H9 (cell line): ENCODE data around the gene CDYL. TPM values are rescaled to one million over a fixed set of nuclear protein-coding genes. Genes with fewer than 3 reads are reported as not detected.

Experiments used
- DNase-seq: peaks from one replicate; pipeline ENCODE4 v3.0.0-alpha.2; 2017
- H2AFZ ChIP-seq: one replicate; pipeline ENCODE4 v1.6.1; 2013; ENCODE audit warnings: mild to moderate bottlenecking, low read length, control low read depth, moderate library complexity
- H2AK5ac ChIP-seq: 2 replicates; pipeline ENCODE4 v1.6.1; 2013; ENCODE audit warnings: low read length, control low read depth, mixed read lengths; ENCODE audit not compliant: insufficient read length
- H2BK120ac ChIP-seq: one replicate; pipeline ENCODE4 v1.6.1; 2013; ENCODE audit warnings: low read depth, mild to moderate bottlenecking, low read length, control low read depth, inconsistent platforms; ENCODE audit not compliant: poor library complexity, severe bottlenecking
- H2BK12ac ChIP-seq: 2 replicates; pipeline ENCODE4 v1.6.1; 2013; ENCODE audit warnings: low read length, control low read depth, mixed read lengths, low read depth; ENCODE audit not compliant: insufficient read length
- H2BK15ac ChIP-seq: 2 replicates; pipeline ENCODE4 v1.6.1; 2013; ENCODE audit warnings: low read depth, low read length, control low read depth
- H2BK20ac ChIP-seq: one replicate; pipeline ENCODE4 v1.6.1; 2013; ENCODE audit warnings: low read depth, mild to moderate bottlenecking, low read length, control low read depth, inconsistent platforms; ENCODE audit not compliant: poor library complexity, severe bottlenecking
- H2BK5ac ChIP-seq: 2 replicates; pipeline ENCODE4 v1.6.1; 2013; ENCODE audit warnings: low read length, control low read depth, mixed read lengths; ENCODE audit not compliant: insufficient read length
- H3K14ac ChIP-seq: 2 replicates; pipeline ENCODE4 v1.6.1; 2013; ENCODE audit warnings: low read length, control low read depth; ENCODE audit not compliant: insufficient read depth
- H3K18ac ChIP-seq: 2 replicates; pipeline ENCODE4 v1.6.1; 2013; ENCODE audit warnings: low read depth, mild to moderate bottlenecking, mixed read lengths, low read length, control low read depth; ENCODE audit not compliant: insufficient read length
- H3K23ac ChIP-seq: 2 replicates; pipeline ENCODE4 v1.6.1; 2013; ENCODE audit warnings: low read length, control low read depth, mixed read lengths, low read depth; ENCODE audit not compliant: insufficient read length
- H3K23me2 ChIP-seq: 2 replicates; pipeline ENCODE4 v1.6.1; 2013; ENCODE audit warnings: low read depth, mild to moderate bottlenecking, mixed read lengths, low read length, control low read depth; ENCODE audit not compliant: insufficient read length, poor library complexity, severe bottlenecking
- H3K27ac ChIP-seq: 2 replicates; pipeline ENCODE4 v1.5.1; 2013; ENCODE audit warnings: low read length, control low read depth, mixed read lengths, low read depth; ENCODE audit not compliant: insufficient read length
- H3K27me3 ChIP-seq: 2 replicates; pipeline ENCODE4 v1.6.1; 2013; ENCODE audit warnings: low read length, control low read depth, inconsistent platforms; ENCODE audit not compliant: insufficient read depth
- H3K4ac ChIP-seq: 2 replicates; pipeline ENCODE4 v1.6.1; 2013; ENCODE audit warnings: low read depth, mild to moderate bottlenecking, control low read depth, inconsistent platforms, low read length, moderate library complexity
- H3K4me1 ChIP-seq: 2 replicates; pipeline ENCODE4 v1.6.1; 2013; ENCODE audit warnings: low read length, control low read depth, inconsistent platforms; ENCODE audit not compliant: insufficient read depth
- H3K4me2 ChIP-seq: 2 replicates; pipeline ENCODE4 v1.6.1; 2013; ENCODE audit warnings: low read length, control low read depth, mixed read lengths; ENCODE audit not compliant: insufficient read length, insufficient read depth
- H3K56ac ChIP-seq: 2 replicates; pipeline ENCODE4 v1.6.1; 2013; ENCODE audit warnings: low read depth, mild to moderate bottlenecking, mixed read lengths, low read length, control low read depth; ENCODE audit not compliant: insufficient read length
- H3K79me1 ChIP-seq: 2 replicates; pipeline ENCODE4 v1.6.1; 2013; ENCODE audit warnings: low read depth, mild to moderate bottlenecking, moderate library complexity, low read length, control low read depth, inconsistent platforms; ENCODE audit not compliant: insufficient read depth, poor library complexity, severe bottlenecking
- H3K79me2 ChIP-seq: 2 replicates; pipeline ENCODE4 v1.6.1; 2013; ENCODE audit warnings: low read length, control low read depth, inconsistent platforms; ENCODE audit not compliant: insufficient read depth
- H3K9ac ChIP-seq: 2 replicates; pipeline ENCODE4 v1.6.1; 2013; ENCODE audit warnings: low read length, control low read depth, mixed read lengths; ENCODE audit not compliant: insufficient read length; ENCODE audit errors: extremely low read depth
- H3K9me3 ChIP-seq: one replicate; pipeline ENCODE4 v1.6.1; 2013; ENCODE audit warnings: low read depth, low read length, inconsistent platforms; ENCODE audit not compliant: control insufficient read depth
- H3T11ph ChIP-seq: one replicate; pipeline ENCODE4 v1.6.1; 2013; ENCODE audit warnings: mild to moderate bottlenecking, low read length, control low read depth, inconsistent platforms
- H4K20me1 ChIP-seq: one replicate; pipeline ENCODE4 v1.6.1; 2013; ENCODE audit not compliant: control insufficient read depth, insufficient read length, insufficient read depth
- H4K5ac ChIP-seq: 2 replicates; pipeline ENCODE4 v1.6.1; 2013; ENCODE audit warnings: low read depth, mild to moderate bottlenecking, mixed read lengths, low read length, control low read depth; ENCODE audit not compliant: insufficient read length
- H4K8ac ChIP-seq: replicated peaks from 2 replicates; pipeline ENCODE4 v1.6.1; 2013; ENCODE audit warnings: low read length, control low read depth, mixed read lengths, low read depth; ENCODE audit not compliant: insufficient read length
- H4K91ac ChIP-seq: 2 replicates; pipeline ENCODE4 v1.6.1; 2013; ENCODE audit warnings: low read depth, mild to moderate bottlenecking, moderate library complexity, mixed read lengths, low read length, control low read depth; ENCODE audit not compliant: insufficient read length
- H3K27ac Mint-ChIP-seq, 3 experiments: 2 replicates in 2 of 3; 3 replicates in 1 of 3; pipeline ENCODE4 v1.8.0; 2020 to 2021; ENCODE audit warnings: mixed read lengths in 3 of 3, mild to moderate bottlenecking in 1 of 3, moderate library complexity in 1 of 3
- H3K27me3 Mint-ChIP-seq: 2 replicates; pipeline ENCODE4 v1.8.0; 2021; ENCODE audit warnings: low read depth, mild to moderate bottlenecking, moderate library complexity, mixed read lengths
- H3K36me3 Mint-ChIP-seq, 3 experiments: 2 replicates in 2 of 3; 3 replicates in 1 of 3; pipeline ENCODE4 v1.8.0; 2020 to 2021; ENCODE audit warnings: low read depth in 3 of 3, mixed read lengths in 3 of 3; ENCODE audit not compliant: insufficient read depth in 1 of 3
- H3K4me1 Mint-ChIP-seq, 2 experiments: 2 replicates each; pipeline ENCODE4 v1.8.0; 2020; ENCODE audit warnings: mixed read lengths in 2 of 2
- H3K4me3 Mint-ChIP-seq, 2 experiments: 2 replicates in 1 of 2; 3 replicates in 1 of 2; pipeline ENCODE4 v1.8.0; 2020 to 2021; ENCODE audit warnings: mild to moderate bottlenecking in 2 of 2, mixed read lengths in 2 of 2, moderate library complexity in 1 of 2
- H3K9me3 Mint-ChIP-seq, 2 experiments: 2 replicates in 1 of 2; 3 replicates in 1 of 2; pipeline ENCODE4 v1.8.0; 2020; ENCODE audit warnings: mild to moderate bottlenecking in 2 of 2, mixed read lengths in 2 of 2, moderate library complexity in 1 of 2
- CTCF ChIP-seq: fragments of 200-600 bp; sonication (generic); conservative IDR thresholded peaks from 3 replicates; pipeline ENCODE4 v1.8.0; 2021; ENCODE audit warnings: antibody characterized with exemption, mild to moderate bottlenecking
- WGBS: extraction: QIAGEN DNeasy Blood & Tissue Kit; methylation state at CpG from one replicate; pipeline ENCODE4 v1.1.7; 2013; ENCODE audit warnings: missing lambda C conversion rate, low lambda C conversion rate, mixed read lengths; ENCODE audit not compliant: insufficient read length; ENCODE audit errors: extremely low coverage; 5-methylcytosine and 5-hydroxymethylcytosine counted together
- total RNA-seq: library from RNA; stranded (reverse); gene quantifications from 2 replicates; pipeline ENCODE4 v1.2.1, GENCODE V29; 2021

The CDYL gene
- total RNA-seq, 1 experiment from 2014 or later, result 95.0 TPM

DNA sequence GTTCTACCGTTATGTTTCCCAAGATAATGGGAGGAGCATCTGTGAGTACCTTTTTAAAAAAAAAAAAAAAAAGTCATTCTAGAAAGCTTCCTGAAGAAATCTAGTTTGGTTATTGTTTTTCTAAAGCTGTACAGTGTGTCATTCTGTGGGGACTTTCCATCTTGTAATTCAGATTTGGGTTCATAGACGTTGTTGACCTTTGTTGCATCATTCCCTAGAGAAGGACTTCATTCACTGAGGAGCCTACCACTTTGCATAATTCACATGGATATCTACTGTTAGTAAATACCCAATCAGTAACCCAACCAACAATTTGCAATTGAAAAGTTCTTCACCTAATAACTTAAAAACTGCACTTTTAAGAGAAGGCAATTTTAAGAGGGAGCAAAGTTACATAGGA, 167.5 kb downstream of the CDYL start:
- Histone ChIP-seq H4K8ac (no peak overlapping the region), H4K91ac (no peak overlapping the region), H3K56ac (no peak overlapping the region), H3K14ac (no peak overlapping the region), H3K23me2 (no peaks in the 10 kb centered on the region), H2BK15ac (no peak overlapping the region), H2AFZ (no peak overlapping the region), H4K5ac (no peak overlapping the region), H2BK5ac (no peak overlapping the region), H3K27ac (no peak overlapping the region), H3K23ac (no peak overlapping the region), H3K79me2 (no peaks in the 10 kb centered on the region; the same call in 1 of the 2 replicates), H2BK12ac (no peak overlapping the region), H3K27me3 (no peaks in the 10 kb centered on the region), H2BK120ac (no peak overlapping the region), H2AK5ac (no peak overlapping the region), H4K20me1 (no peaks in the 10 kb centered on the region), H3K18ac (no peak overlapping the region), H3K4me2 (no peak overlapping the region), H3T11ph (no peak overlapping the region), H3K9ac (no peak overlapping the region), H3K79me1 (peaks cover 4% of the 10 kb centered on the region), H3K4me1 (peaks cover 4% of the 10 kb centered on the region; the same call in 1 of the 2 replicates), H2BK20ac (no peak overlapping the region), H3K9me3 (no peaks in the 10 kb centered on the region), H3K4ac (no peak overlapping the region)
- Mint-ChIP-seq H3K27ac (peak overlapping the region in 2 of 3 experiments; percentile 4 to 58; a peak in 3 of 7 replicates), H3K4me1 (peaks cover 46 to 49% of the 10 kb centered on the region in 2 experiments), H3K4me3 (no peak overlapping the region), H3K9me3 (no peaks in the 10 kb centered on the region), H3K36me3 (peaks cover 32 to 54% (median 50%) of the 10 kb centered on the region in 3 experiments), H3K27me3 (no peaks in the 10 kb centered on the region; the same call in 1 of the 2 replicates)
- no peak for DNase-seq
- no CpG with 5 or more reads among the region's 2 CpGs for WGBS
- TF ChIP-seq CTCF, result no peak
